Mucosa of rectum (tissue), 2 donors: ENCODE data around the gene DZIP1L.

Experiments
- H3K27ac ChIP-seq, 2 donors: one replicate each; pipeline ENCODE4 v1.7.0; 2013; ENCODE audit warnings: inconsistent platforms in 2 of 2, low read depth in 2 of 2, low read length in 2 of 2
- H3K27me3 ChIP-seq, 2 donors: one replicate each; pipeline ENCODE4 v1.7.0; 2013; ENCODE audit warnings: low read length in 2 of 2; ENCODE audit not compliant: control insufficient read depth in 2 of 2, insufficient read depth in 2 of 2
- H3K36me3 ChIP-seq, 2 donors: one replicate each; pipeline ENCODE4 v1.7.0; 2013; ENCODE audit warnings: low read length in 2 of 2; ENCODE audit not compliant: control insufficient read depth in 2 of 2, insufficient read depth in 2 of 2
- H3K4me1 ChIP-seq, 2 donors: one replicate each; pipeline ENCODE4 v1.7.0; 2013; ENCODE audit warnings: low read length in 2 of 2, mild to moderate bottlenecking in 1 of 2; ENCODE audit not compliant: control insufficient read depth in 2 of 2, insufficient read depth in 2 of 2
- H3K4me3 ChIP-seq, 2 donors: one replicate each; pipeline ENCODE4 v1.7.0; 2013; ENCODE audit warnings: low read length in 2 of 2
- H3K9ac ChIP-seq, 2 donors: one replicate each; pipeline ENCODE4 v1.7.0; 2013; ENCODE audit warnings: low read length in 2 of 2, low read depth in 1 of 2, mild to moderate bottlenecking in 1 of 2
- H3K9me3 ChIP-seq, 2 donors: one replicate each; pipeline ENCODE4 v1.7.0; 2013; ENCODE audit warnings: low read length in 2 of 2; ENCODE audit not compliant: control insufficient read depth in 2 of 2
- donor health status: healthy.
- donor health status: Normal muscosa, but diverticular disease.

DZIP1L gene

GRCh38 chr3:138019281-138020069 lies 95.9 kb downstream of the DZIP1L start:
- Histone ChIP-seq H3K36me3 (no peaks in the 10 kb centered on the region), H3K4me1 (no peaks in the 10 kb centered on the region), H3K27ac (no peak overlapping the region), H3K4me3 (no peak overlapping the region), H3K27me3 (no peaks in the 10 kb centered on the region), H3K9ac (no peak overlapping the region), H3K9me3 (no peaks in the 10 kb centered on the region)

- Histone ChIP-seq H3K9ac (no peak overlapping the region), H3K9me3 (no peaks in the 10 kb centered on the region), H3K4me1 (no peaks in the 10 kb centered on the region), H3K27ac (no peak overlapping the region), H3K27me3 (no peaks in the 10 kb centered on the region), H3K36me3 (no peaks in the 10 kb centered on the region), H3K4me3 (no peak overlapping the region)
Measured at GRCh38 chr3:138016065-138016464, 99.3 kb downstream of the DZIP1L start.

- H3K9ac ChIP-seq = no peak overlapping the region
- no peaks in the 10 kb centered on the region for H3K9me3 ChIP-seq
Measured at GRCh38 chr3:138012526-138012925, 102.9 kb downstream of the DZIP1L start.

More at GRCh38 chr3:138012526-138012925, 102.9 kb downstream of the DZIP1L start:
- no peaks in the 10 kb centered on the region for H3K27me3 ChIP-seq
- no peak overlapping the region for H3K27ac ChIP-seq
- H3K4me1 ChIP-seq = no peaks in the 10 kb centered on the region
- no peaks in the 10 kb centered on the region for H3K36me3 ChIP-seq
- H3K4me3 ChIP-seq = no peak overlapping the region
